HCT116 (cell line): ENCODE results near the gene ARSK.

Experiments used
- EZH2 ChIP-seq: fragments of 200-600 bp; sonication (generic); IDR thresholded peaks from 2 replicates; pipeline ENCODE4 v1.6.1; 2017; ENCODE audit warnings: antibody characterized with exemption, mixed run types
- JUND ChIP-seq: IDR thresholded peaks from 2 replicates; pipeline ENCODE4 v1.6.1; 2012
- POLR2A ChIP-seq: IDR thresholded peaks from 2 replicates; pipeline ENCODE4 v1.7.0; 2011; ENCODE audit warnings: borderline replicate concordance; ENCODE audit not compliant: insufficient read depth, insufficient read length; ENCODE audit errors: extremely low read depth
- POLR2AphosphoS5 ChIP-seq: IDR thresholded peaks from 2 replicates; pipeline ENCODE4 v1.6.1; 2011; ENCODE audit warnings: mild to moderate bottlenecking, low read depth, low read length, moderate library complexity
- RAD21 ChIP-seq: IDR thresholded peaks from 2 replicates; pipeline ENCODE4 v1.6.1; 2012; ENCODE audit warnings: low read depth, mild to moderate bottlenecking
- SIN3A ChIP-seq: IDR thresholded peaks from 2 replicates; pipeline ENCODE4 v1.6.1; 2012; ENCODE audit warnings: low read depth
- SP1 ChIP-seq: IDR thresholded peaks from 2 replicates; pipeline ENCODE4 v1.6.1; 2012; ENCODE audit warnings: low read depth
- ZBTB33 ChIP-seq: IDR thresholded peaks from 2 replicates; pipeline ENCODE4 v1.6.1; 2011; ENCODE audit warnings: mild to moderate bottlenecking, low read length, moderate library complexity; ENCODE audit not compliant: insufficient replicate concordance; ENCODE audit errors: extremely low read depth
- ZNF274 ChIP-seq: fragments of 200-500 bp; sonication (Bioruptor generic); IDR thresholded peaks from 2 replicates; pipeline ENCODE4 v1.6.1; 2014; ENCODE audit warnings: mild to moderate bottlenecking, low read depth, low read length, inconsistent platforms
- TF ChIP-seq, protein P1 (sequence below), 3 experiments: fragments of 200-600 bp in 1 of 3; sonication (generic) in 1 of 3; IDR thresholded peaks in 2 of 3; conservative IDR thresholded peaks in 1 of 3; 2 replicates each; pipeline ENCODE4 v1.5.1; 2012 to 2017; ENCODE audit warnings: low read depth in 2 of 3, low read length in 2 of 3, antibody characterized with exemption in 1 of 3, borderline replicate concordance in 1 of 3, control low read depth in 1 of 3, mild to moderate bottlenecking in 1 of 3, mixed read lengths in 1 of 3, mixed run types in 1 of 3, moderate library complexity in 1 of 3; ENCODE audit not compliant: insufficient read depth in 1 of 3

DNA sequence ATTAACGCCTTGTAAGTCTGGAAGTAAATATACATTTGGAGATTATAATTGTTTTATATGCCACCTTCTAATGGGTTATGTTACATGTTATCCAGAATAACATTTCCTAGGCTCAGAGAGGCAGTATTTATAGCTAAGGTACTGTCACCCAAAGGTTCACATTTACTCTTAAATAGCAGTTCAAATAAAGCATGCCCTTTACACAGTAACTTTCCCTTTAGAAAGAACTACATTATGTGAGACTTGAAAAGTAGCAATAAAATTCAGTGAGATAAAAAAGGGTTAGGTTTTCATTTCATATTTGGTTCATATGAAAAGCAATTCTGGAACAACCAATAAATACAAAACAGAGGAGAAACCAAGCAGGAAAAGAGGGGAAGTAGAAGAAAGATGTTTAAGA lies 35.2 kb upstream of the ARSK start:
- TF ChIP-seq, protein P1, sequence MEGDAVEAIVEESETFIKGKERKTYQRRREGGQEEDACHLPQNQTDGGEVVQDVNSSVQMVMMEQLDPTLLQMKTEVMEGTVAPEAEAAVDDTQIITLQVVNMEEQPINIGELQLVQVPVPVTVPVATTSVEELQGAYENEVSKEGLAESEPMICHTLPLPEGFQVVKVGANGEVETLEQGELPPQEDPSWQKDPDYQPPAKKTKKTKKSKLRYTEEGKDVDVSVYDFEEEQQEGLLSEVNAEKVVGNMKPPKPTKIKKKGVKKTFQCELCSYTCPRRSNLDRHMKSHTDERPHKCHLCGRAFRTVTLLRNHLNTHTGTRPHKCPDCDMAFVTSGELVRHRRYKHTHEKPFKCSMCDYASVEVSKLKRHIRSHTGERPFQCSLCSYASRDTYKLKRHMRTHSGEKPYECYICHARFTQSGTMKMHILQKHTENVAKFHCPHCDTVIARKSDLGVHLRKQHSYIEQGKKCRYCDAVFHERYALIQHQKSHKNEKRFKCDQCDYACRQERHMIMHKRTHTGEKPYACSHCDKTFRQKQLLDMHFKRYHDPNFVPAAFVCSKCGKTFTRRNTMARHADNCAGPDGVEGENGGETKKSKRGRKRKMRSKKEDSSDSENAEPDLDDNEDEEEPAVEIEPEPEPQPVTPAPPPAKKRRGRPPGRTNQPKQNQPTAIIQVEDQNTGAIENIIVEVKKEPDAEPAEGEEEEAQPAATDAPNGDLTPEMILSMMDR (IDR thresholded peaks at IDR 0.05 in 2 of 3, conservative IDR thresholded peaks at IDR 0.05 in 1 of 3; ENCODE audit: borderline replicate concordance in 1 of 3, insufficient read depth in 1 of 3, low read depth in 2 of 3, low read length in 2 of 3) = no peak
- TF ChIP-seq POLR2A (no peak), POLR2AphosphoS5 (no peak), ZBTB33 (no peak), SP1 (no peak), EZH2 (no peak), ZNF274 (no peak), JUND (no peak), SIN3A (no peak), RAD21 (no peak)
